ENCODE results near the gene IMPDH1. TPM values are rescaled to one million over a fixed set of nuclear protein-coding genes. Genes with fewer than 3 reads are reported as not detected.

Gene IMPDH1
- total RNA-seq, 1 experiment from 2014 or later, result 119 TPM

DNA sequence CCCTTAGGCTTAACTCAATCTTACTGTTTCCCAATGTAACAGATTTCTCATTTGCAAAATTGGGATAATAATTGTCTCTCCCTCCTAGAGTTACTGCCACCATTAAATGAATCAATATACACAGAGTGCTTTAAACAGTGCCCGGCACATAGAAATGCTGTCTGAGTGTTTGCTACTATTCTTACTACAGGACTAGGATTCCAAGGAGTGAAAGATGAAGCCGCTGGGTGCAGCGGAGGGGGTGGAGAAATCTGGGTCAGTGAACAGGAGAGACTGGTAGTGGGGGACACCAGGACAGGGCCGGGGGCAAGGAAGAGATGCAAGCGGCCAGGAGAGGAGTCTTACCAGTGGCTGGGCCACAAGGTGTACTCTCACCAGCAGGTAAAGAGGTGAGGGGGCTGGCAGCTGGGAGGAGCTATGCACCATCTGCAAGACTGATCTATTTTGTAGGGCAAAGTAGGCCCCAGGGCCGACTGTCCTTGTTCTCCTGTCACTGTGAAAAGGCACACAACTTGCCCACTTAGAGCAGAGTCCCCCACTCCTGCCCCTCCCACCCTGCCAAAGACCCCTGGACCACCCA, 29.8 kb downstream of the IMPDH1 start:
- H3K36me3 ChIP-seq (ENCODE audit: low read depth), result no peaks in the 10 kb centered on the region
- BruUV-seq (replicated peaks), result no TSS peak
- no peaks in the 10 kb centered on the region for H3K27me3 ChIP-seq (ENCODE audit: insufficient read depth, low read depth)
- H3K79me2 ChIP-seq (ENCODE audit: low read depth), result no peaks in the 10 kb centered on the region
- no peak overlapping the region for H3K27ac ChIP-seq
- no peaks in the 10 kb centered on the region for H3K9me3 ChIP-seq (ENCODE audit: insufficient read depth, low read depth)
- no peaks in the 10 kb centered on the region for H4K20me1 ChIP-seq (ENCODE audit: insufficient read depth)
- peaks cover 24% of the 10 kb centered on the region; the same call in 1 of the 2 replicates for H3F3A ChIP-seq (ENCODE audit: insufficient read depth, low read depth)
- TF ChIP-seq, protein P1, sequence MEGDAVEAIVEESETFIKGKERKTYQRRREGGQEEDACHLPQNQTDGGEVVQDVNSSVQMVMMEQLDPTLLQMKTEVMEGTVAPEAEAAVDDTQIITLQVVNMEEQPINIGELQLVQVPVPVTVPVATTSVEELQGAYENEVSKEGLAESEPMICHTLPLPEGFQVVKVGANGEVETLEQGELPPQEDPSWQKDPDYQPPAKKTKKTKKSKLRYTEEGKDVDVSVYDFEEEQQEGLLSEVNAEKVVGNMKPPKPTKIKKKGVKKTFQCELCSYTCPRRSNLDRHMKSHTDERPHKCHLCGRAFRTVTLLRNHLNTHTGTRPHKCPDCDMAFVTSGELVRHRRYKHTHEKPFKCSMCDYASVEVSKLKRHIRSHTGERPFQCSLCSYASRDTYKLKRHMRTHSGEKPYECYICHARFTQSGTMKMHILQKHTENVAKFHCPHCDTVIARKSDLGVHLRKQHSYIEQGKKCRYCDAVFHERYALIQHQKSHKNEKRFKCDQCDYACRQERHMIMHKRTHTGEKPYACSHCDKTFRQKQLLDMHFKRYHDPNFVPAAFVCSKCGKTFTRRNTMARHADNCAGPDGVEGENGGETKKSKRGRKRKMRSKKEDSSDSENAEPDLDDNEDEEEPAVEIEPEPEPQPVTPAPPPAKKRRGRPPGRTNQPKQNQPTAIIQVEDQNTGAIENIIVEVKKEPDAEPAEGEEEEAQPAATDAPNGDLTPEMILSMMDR (conservative IDR thresholded peaks at IDR 0.05), result no peak
- no peak for TF ChIP-seq EZH2 (IDR thresholded peaks at IDR 0.05; ENCODE audit: low read depth)
- H2AFZ ChIP-seq, result no peak overlapping the region
- no peak for DNase-seq
- no peak overlapping the region for H3K4me3 ChIP-seq
- peaks cover 49% of the 10 kb centered on the region for H3K4me1 ChIP-seq (replicated peaks; ENCODE audit: insufficient read depth)
- no peaks in the 10 kb centered on the region for H3K9me2 ChIP-seq (ENCODE audit: insufficient read depth)
- H3K4me2 ChIP-seq, result peak overlapping the region; percentile 23; the same call in 1 of the 2 replicates
- CTCF ChIA-PET, result interaction anchor here (0.6 kb wide), 1 partner anchor 22 kb away, joined by 4 read pairs; no protein-coding TSS in a partner anchor
- POLR2A ChIA-PET (ENCODE audit: unreplicated experiment), result no interaction called here
- intact Hi-C loops (cut with micrococcal nuclease; ENCODE audit: unreplicated experiment), result no loop called here

DNA sequence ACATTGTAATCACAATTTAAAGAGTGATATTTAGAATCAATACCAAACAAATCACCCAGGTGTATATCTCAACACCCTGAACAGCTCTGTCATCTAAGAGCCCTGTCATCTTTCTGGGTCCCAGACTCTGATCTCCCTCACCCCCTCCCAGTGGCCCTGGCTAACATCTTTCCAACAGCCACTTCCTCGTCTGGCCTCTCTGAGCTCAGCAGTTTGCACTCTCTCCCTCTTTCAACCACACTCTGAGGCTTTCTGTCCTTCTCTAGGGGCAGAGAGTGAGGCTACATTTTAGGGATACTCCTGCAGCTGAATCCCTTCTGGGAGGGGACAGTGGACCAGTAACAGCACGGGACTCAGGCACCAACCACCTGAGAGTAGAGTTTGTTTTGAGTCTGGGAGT, 31.1 kb downstream of the IMPDH1 start:
- no peaks in the 10 kb centered on the region for H3K27me3 ChIP-seq (ENCODE audit: insufficient read depth, low read depth)
- DNase-seq, result no peak
- intact Hi-C loops (cut with micrococcal nuclease; ENCODE audit: unreplicated experiment), result no loop called here
- POLR2A ChIA-PET (ENCODE audit: unreplicated experiment), result no interaction called here
- H3F3A ChIP-seq (ENCODE audit: insufficient read depth, low read depth), result peaks cover 17% of the 10 kb centered on the region; the same call in 1 of the 2 replicates
- H3K36me3 ChIP-seq (ENCODE audit: low read depth), result no peaks in the 10 kb centered on the region
- no peaks in the 10 kb centered on the region for H3K9me3 ChIP-seq (ENCODE audit: insufficient read depth, low read depth)
- H2AFZ ChIP-seq, result peak overlapping the region; percentile 64
- no peaks in the 10 kb centered on the region for H4K20me1 ChIP-seq (ENCODE audit: insufficient read depth)
- CTCF ChIA-PET, result interaction anchor here (0.6 kb wide), 1 partner anchor 96 kb away, joined by 3 read pairs; no protein-coding TSS in a partner anchor
- TF ChIP-seq, protein P1 (conservative IDR thresholded peaks at IDR 0.05), result no peak
- no peak for TF ChIP-seq EZH2 (IDR thresholded peaks at IDR 0.05; ENCODE audit: low read depth)
- BruUV-seq (replicated peaks), result no TSS peak
- peaks cover 41% of the 10 kb centered on the region for H3K4me1 ChIP-seq (replicated peaks; ENCODE audit: insufficient read depth)
- H3K9me2 ChIP-seq (ENCODE audit: insufficient read depth), result no peaks in the 10 kb centered on the region
- H3K4me2 ChIP-seq, result no peak overlapping the region
- no peak overlapping the region for H3K27ac ChIP-seq
- H3K79me2 ChIP-seq (ENCODE audit: low read depth), result no peaks in the 10 kb centered on the region
- no peak overlapping the region for H3K4me3 ChIP-seq

DNA sequence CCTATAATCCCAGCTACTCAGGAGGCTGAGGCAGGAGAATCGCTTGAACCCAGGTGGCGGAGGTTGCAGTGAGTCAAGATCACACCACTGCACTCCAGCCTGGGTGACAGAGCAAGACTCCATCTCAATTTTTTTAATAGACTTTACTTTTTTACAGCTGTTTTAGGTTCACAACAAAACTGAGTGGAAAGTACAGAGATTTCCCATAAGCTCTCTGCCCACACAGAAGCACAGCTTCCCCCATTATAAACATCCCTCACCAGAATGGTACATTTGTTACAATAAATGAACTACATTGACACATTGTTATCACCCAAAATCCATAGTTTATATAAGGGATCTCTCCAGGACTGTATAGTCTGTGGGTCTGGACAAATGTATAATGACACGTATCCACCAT, 33.7 kb downstream of the IMPDH1 start:
- ChIA-PET CTCF (no interaction called here), POLR2A (ENCODE audit: unreplicated experiment) (no interaction called here)
- no peaks in the 10 kb centered on the region for H3K9me3 ChIP-seq (ENCODE audit: insufficient read depth, low read depth)
- DNase-seq, result no peak
- no peak overlapping the region for H2AFZ ChIP-seq
- no TSS peak for BruUV-seq (replicated peaks)
- H3K9me2 ChIP-seq (ENCODE audit: insufficient read depth), result no peaks in the 10 kb centered on the region
- H3K4me3 ChIP-seq, result no peak overlapping the region
- intact Hi-C loops (cut with micrococcal nuclease; ENCODE audit: unreplicated experiment), result no loop called here
- H3K4me2 ChIP-seq, result no peak overlapping the region
- H4K20me1 ChIP-seq (ENCODE audit: insufficient read depth), result no peaks in the 10 kb centered on the region
- H3K79me2 ChIP-seq (ENCODE audit: low read depth), result no peaks in the 10 kb centered on the region
- peaks cover 7% of the 10 kb centered on the region; the same call in 1 of the 2 replicates for H3F3A ChIP-seq (ENCODE audit: insufficient read depth, low read depth)
- no peak for TF ChIP-seq EZH2 (IDR thresholded peaks at IDR 0.05; ENCODE audit: low read depth)
- TF ChIP-seq, protein P1 (conservative IDR thresholded peaks at IDR 0.05), result no peak
- H3K27me3 ChIP-seq (ENCODE audit: insufficient read depth, low read depth), result no peaks in the 10 kb centered on the region
- H3K27ac ChIP-seq, result no peak overlapping the region
- no peaks in the 10 kb centered on the region for H3K36me3 ChIP-seq (ENCODE audit: low read depth)
- peaks cover 28% of the 10 kb centered on the region for H3K4me1 ChIP-seq (replicated peaks; ENCODE audit: insufficient read depth)

Measured in PC-9 (cell line).